NAMALWA (cell line): ENCODE results near the gene ASCC1.
"Not testable (repeated sequence)": the region's sequence is repeated elsewhere in the genome, so short reads cannot be mapped to it uniquely, and the experiment has no call there.

Experiments
- DNase-seq: peaks from one replicate; pipeline ENCODE4 v3.0.0-alpha.2; 2015; ENCODE audit warnings: low spot score

The ASCC1 gene

DNA sequence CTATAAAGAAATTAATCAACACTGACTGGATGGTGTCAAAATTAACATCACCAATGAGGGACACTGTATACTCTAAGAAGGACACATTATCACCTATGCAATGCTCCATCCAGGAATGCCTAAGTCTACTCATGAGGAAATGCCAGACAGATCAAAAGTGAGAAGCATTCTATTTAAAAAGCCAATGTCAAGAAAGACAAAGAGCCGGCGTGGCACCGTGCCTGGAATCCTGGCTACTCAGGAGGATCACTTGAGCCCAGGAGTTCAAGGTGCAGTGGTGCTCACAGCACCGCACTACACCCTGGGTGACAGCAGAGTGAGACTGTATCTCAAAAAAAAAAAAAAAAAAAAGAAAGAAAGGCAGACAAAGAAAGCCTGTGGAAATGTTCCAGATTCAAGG, 45.8 kb downstream of the ASCC1 start:
- DNase-seq: no peak

DNA sequence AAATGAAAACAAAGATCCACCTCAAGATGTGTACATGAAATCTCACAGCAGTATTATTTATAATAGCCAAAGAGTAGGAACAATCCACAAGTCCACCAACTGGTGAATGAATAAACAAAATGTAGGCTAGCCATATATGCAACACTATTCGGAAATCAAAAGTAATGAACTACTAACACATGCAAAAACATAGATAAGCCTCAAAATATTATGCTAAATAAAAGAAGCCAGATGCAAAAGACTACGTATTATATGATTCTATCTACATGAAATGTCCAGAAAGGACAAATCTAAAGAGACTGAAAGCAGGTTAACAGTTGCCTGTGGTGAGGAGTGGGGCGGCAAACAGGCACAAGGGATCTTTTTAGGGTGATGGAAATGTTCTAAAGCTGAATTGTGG, 49.0 kb downstream of the ASCC1 start:
- DNase-seq: no peak

- no peak for DNase-seq
Observed at GRCh38 chr10:72164617-72165016, 51.5 kb downstream of the ASCC1 start.

- no peak for DNase-seq
Observed at GRCh38 chr10:72162978-72163377, 53.1 kb downstream of the ASCC1 start.

GRCh38 chr10:72158176-72158575, 57.9 kb downstream of the ASCC1 start:
- no peak for DNase-seq

DNA sequence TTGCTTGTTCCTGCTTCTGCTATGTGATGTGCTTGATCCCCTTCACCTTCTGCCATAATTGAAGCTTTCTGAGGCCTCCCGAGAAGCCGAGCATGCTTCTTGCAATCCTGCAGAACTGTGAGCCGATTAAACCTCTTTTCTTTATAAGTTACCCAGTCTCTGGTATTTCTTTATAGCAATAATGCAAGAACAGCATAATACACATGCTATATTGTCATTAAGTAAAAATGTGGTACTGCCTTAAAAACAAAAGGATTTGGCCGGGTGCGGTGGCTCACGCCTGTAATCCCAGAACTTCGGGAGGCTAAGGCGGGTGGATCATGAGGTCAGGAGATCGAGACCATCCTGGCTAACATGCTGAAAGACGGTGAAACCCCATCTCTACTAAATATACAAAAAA, 59.9 kb downstream of the ASCC1 start:
- no peak for DNase-seq

DNA sequence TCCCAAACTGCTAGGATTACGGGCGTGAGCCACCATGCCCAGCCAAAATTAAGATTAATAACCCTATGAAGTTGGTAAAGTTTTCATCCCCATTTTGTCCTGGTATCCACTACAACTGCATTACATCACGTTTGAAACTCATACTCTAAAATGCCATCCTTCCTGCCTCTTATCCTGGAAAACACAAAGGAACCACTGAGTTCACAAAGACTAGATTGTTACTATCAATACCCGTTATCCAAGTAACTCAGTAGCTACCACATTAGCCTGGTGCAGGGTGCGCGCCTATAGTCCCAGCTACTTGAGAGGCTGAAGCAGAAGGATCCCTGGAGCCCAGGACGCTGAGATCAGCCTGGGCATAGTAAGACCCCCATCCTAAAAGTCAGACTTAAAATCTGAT, 63.8 kb downstream of the ASCC1 start:
- DNase-seq: no peak

DNA sequence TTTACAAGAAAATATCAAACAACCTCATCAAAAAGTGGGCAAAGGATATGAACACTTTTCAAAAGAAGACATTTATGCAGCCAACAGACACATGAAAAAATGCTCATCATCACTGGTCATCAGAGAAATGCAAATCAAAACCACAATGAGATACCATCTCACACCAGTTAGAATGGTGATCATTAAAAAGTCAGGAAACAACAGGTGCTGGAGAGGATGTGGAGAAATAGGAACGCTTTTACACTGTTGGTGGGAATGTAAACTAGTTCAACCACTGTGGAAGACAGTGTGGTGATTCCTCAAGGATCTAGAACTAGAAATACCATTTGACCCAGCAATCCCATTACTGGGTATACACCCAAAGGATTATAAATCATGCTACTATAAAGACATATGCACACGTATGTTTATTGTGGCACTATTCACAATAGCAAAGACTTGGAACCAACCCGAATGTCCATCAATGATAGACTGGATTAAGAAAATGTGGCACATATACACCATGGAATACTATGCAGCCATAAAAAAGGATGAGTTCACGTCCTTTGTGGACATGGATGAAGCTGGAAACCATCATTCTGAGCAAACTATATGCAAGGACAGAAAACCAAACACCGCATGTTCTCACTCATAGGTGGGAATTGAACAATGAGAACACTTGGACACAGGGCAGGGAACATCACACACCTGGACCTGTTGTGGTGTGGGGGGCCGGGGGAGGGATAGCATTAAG, 65.2 kb downstream of the ASCC1 start:
- DNase-seq: not testable (repeated sequence)

- not testable (repeated sequence) for DNase-seq
Observed at GRCh38 chr10:72147324-72147584, 68.8 kb downstream of the ASCC1 start.

DNA sequence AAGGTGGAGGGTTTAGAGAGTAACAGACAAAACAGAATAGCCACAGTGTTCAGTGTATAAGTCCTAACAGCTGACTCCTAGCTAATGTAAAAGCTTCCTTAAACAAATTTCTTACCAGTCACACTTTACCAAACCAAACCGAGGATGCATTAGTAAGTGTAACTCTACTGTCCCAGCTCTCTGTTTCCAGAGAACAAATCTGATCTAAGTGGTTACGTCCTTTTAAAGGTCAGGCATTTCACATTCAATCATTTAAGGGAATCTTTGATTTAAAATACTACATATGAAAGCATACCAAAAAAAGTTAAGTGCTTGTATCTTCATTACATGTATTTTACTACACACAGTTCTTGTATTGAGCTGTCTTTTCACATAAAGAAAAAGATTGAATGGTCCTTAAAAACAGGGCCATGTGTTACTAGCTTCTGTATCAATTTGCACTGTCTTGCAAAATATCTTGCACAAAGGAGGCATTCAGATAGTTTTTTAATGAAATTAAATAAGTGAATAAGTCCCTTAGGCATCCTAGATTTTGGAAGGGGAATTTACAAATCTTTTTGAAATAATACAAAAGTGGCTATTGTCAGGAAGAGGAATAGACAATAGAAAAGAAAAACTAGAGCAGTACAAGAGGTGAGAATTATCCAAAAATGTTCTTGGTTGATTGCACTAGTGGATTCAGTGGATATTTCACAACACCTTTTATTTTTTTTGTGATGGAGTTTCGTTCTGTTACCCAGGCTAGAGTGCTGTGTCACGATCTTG, 69.3 kb downstream of the ASCC1 start:
- no peak for DNase-seq

- no peak for DNase-seq
Observed at GRCh38 chr10:72146071-72146470, 70.0 kb downstream of the ASCC1 start.

- DNase-seq: no peak
Observed at GRCh38 chr10:72145657-72146056, 70.4 kb downstream of the ASCC1 start.

DNA sequence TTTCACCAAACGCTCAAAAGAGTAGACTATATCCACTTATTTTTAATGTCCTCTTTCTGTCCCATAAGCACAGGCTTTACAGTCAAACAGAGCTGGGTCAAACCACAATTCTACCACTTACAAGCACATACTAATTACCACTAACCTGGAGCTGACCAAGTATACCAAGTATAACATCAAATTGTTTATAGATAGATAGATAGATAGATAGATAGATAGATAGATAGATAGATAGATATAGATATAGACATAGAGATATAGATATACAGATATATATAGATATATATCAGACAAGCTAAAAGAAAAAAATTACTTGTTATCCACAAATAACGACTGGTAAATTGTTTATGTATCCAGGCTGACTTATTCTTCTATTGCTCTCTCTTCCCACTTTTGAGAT, 75.2 kb downstream of the ASCC1 start:
- DNase-seq: no peak

DNA sequence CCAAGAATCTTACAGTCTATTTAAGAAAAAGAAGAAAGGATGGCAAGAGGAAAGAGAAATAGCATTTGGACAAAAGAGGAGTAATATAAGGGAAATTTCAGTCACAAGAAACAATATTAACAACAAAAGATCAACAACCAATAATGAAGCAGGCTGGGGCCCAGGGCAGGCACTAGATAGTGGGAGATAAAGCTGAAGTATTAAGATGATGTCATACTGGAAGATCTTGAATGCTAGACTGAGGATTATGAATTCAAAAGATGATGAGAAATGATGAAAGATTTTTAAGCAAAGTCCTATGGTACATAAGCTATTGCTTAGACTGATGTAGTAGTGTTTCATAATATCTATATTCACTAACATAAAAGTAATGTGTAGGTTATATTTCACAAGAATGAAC, 75.9 kb downstream of the ASCC1 start:
- DNase-seq: no peak

- DNase-seq: no peak
Observed at GRCh38 chr10:72137583-72137982, 78.5 kb downstream of the ASCC1 start.

DNA sequence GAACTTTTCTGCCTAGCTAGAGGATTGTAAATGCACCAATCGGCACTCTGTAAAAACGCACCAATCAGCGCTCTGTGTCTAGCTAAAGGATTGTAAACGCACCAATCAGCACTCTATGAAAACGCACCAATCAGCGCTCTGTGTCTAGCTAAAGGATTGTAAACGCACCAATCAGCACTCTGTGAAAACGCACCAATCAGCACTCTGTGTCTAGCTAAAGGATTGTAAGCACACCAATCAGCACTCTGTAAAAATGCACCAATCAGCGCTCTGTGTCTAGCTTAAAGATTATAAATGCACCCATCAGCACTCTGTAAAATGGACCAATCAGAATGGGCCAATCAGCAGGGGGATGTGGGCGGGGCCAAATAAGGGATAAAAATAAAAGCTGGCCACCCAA, 79.9 kb downstream of the ASCC1 start:
- DNase-seq: peak; percentile 2

- no peak for DNase-seq
Observed at GRCh38 chr10:72134785-72135767, 81.0 kb downstream of the ASCC1 start.

DNA sequence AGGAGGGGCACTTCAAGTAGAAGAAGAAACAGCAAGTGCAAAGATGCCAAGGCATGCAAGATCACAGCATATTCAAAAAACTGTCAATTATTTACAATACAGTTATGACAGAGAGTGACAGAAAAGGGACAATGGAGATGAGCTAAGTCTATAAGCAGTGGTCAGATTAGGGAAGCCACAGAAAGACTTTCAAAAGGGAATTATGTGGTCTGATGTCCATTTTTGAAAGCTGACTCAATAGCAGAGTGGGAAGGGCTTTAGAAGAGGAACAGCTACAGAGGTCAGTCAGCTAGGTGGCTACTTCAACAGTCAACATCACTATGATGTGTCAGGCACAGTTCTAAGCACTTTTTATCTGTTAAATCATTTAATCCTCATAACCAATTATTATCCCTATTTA, 82.6 kb downstream of the ASCC1 start:
- DNase-seq: no peak

GRCh38 chr10:72132854-72133253, 83.2 kb downstream of the ASCC1 start:
- DNase-seq: no peak

- DNase-seq: no peak
Observed at GRCh38 chr10:72127571-72127970, 88.5 kb downstream of the ASCC1 start.

GRCh38 chr10:72126872-72127232, 89.2 kb downstream of the ASCC1 start:
- DNase-seq: no peak

DNA sequence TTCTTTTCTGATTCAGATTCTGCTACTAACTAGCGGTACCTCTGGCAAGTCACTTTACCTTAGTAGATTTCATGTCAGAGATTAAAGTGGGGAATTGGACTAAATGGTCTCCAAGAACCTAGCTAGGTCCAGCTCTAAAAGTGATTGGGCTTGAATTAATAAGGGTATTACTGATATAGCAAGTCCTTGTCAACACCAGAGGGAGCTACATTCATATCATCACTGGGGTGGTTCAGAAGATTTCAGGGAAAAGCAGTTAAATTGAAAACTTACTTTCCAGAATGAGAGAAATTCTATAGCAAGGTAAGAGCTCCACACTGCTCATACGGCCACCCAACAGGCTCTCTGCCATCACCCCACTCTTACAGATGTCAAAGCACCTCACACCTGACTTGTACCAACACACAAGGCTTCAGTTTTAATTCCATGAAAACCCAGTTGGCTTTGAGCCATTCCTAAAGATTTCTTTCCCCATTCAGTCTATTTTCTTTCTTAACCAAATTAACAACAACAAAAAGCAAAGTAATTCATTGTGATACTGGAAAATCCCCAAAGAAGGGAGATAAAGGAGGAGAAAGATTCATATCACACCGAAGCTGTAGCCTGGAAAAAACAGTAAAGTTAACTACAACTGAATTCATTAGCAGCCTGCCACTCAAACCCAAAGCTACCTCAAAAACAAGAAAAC, 89.7 kb downstream of the ASCC1 start:
- peak; percentile 32 for DNase-seq
